GM12878 (cell line): ENCODE results near the gene ISOC2. TPM values are rescaled to one million over a fixed set of nuclear protein-coding genes. Genes with fewer than 3 reads are reported as not detected.

Experiments used
- ATAC-seq: fragments of 200-7000 bp; cut with Tn5 transposase; 3 replicates; pipeline ENCODE4 v1.9.1; 2020; ENCODE audit warnings: mild to moderate bottlenecking, moderate library complexity
- BruUV-seq: library from RNA; stranded (reverse); fragments of 400-500 nt; replicated peaks from 2 replicates; lab custom pipeline; 2021; lab: Mats Ljungman, UMichigan
- CTCF ChIA-PET: fragments of 300-600 bp; sonication (Branson Sonifier 250); formaldehyde crosslinking; extraction: SDS; loops from one replicate; lab custom pipeline; 2021; ENCODE audit warnings: inconsistent platforms; lab: Yijun Ruan, JAX
- POLR2A ChIA-PET: fragments of 350-600 bp; formaldehyde crosslinking; extraction: SDS; loops from one replicate; lab custom pipeline; 2021; ENCODE audit warnings: inconsistent platforms; lab: Charles Lee
- RAD21 ChIA-PET: fragments of 300-600 bp; sonication (Branson Sonifier 250); formaldehyde crosslinking; loops from one replicate; lab custom pipeline; 2023; ENCODE audit warnings: antibody characterized with exemption; ENCODE audit not compliant: unreplicated experiment; lab: Charles Lee
- SMC1A ChIA-PET: fragments of 300-600 bp; sonication (Branson Sonifier 250); formaldehyde crosslinking; loops from one replicate; lab custom pipeline; 2023; ENCODE audit not compliant: unreplicated experiment, uncharacterized antibody; lab: Charles Lee
- DNase-seq: peaks from one replicate; pipeline ENCODE4 v3.0.0-alpha.2; 2011; ENCODE audit warnings: low read depth, low spot score
- FAIRE-seq: peaks from 3 replicates; lab custom pipeline; 2011; peaks lifted over from hg19 to GRCh38; lab: Jason Lieb, UNC
- H2AFZ ChIP-seq: 2 replicates; pipeline ENCODE4 v1.6.0; 2011; ENCODE audit warnings: low read depth, low read length, control low read depth; ENCODE audit not compliant: control insufficient read depth
- H3K27ac ChIP-seq: 2 replicates; pipeline ENCODE4 v1.5.1; 2011; ENCODE audit warnings: control low read depth; ENCODE audit not compliant: control insufficient read depth, insufficient read depth
- H3K27me3 ChIP-seq, 2 experiments: replicated peaks in 1 of 2; 2 replicates each; pipeline versions ENCODE4 v1.6.0 to v1.6.1; 2011; ENCODE audit warnings: low read length in 1 of 2; ENCODE audit not compliant: control insufficient read depth in 2 of 2, insufficient read depth in 2 of 2
- H3K36me3 ChIP-seq, 2 experiments: 2 replicates each; pipeline ENCODE4 v1.5.1; 2011; ENCODE audit warnings: low read length in 1 of 2; ENCODE audit not compliant: control insufficient read depth in 2 of 2, insufficient read depth in 2 of 2
- H3K4me1 ChIP-seq: 2 replicates; pipeline ENCODE4 v1.6.1; 2011; ENCODE audit warnings: mild to moderate bottlenecking, low read length, moderate library complexity, mixed read lengths; ENCODE audit not compliant: control insufficient read depth, insufficient read depth
- H3K4me2 ChIP-seq: 2 replicates; pipeline ENCODE4 v1.6.0; 2011; ENCODE audit warnings: control low read depth; ENCODE audit not compliant: control insufficient read depth, insufficient read depth
- H3K4me3 ChIP-seq: fragments of 200-600 bp; sonication (generic); 2 replicates; pipeline ENCODE4 v1.5.1; 2016
- H3K79me2 ChIP-seq: 2 replicates; pipeline ENCODE4 v1.6.0; 2011; ENCODE audit warnings: low read length; ENCODE audit not compliant: control insufficient read depth, insufficient read depth
- H3K9ac ChIP-seq: 2 replicates; pipeline ENCODE4 v1.8.0; 2011; ENCODE audit warnings: low read length, control low read depth, mixed read lengths; ENCODE audit not compliant: control insufficient read depth, insufficient read depth
- H3K9me3 ChIP-seq: replicated peaks from 3 replicates; pipeline ENCODE4 v1.5.1; 2011; ENCODE audit warnings: mild to moderate bottlenecking, low read length; ENCODE audit not compliant: control insufficient read depth, insufficient read depth
- H4K20me1 ChIP-seq: 2 replicates; pipeline ENCODE4 v1.6.0; 2011; ENCODE audit not compliant: control insufficient read depth, insufficient read depth
- KLF5 ChIP-seq: fragments of 450-650 bp; IDR thresholded peaks from 2 replicates; pipeline ENCODE4 v1.6.1; 2014; ENCODE audit warnings: mild to moderate bottlenecking; ENCODE audit not compliant: partially characterized antibody
- RCOR1 ChIP-seq: conservative IDR thresholded peaks from 2 replicates; pipeline ENCODE4 v1.6.1; 2012; ENCODE audit warnings: low read depth, low read length, improper control_type of control experiment
- SIX5 ChIP-seq: IDR thresholded peaks from 2 replicates; pipeline ENCODE4 v1.6.1; 2011; ENCODE audit warnings: mild to moderate bottlenecking, low read depth, low read length, moderate library complexity; ENCODE audit not compliant: severe bottlenecking
- TARDBP ChIP-seq: IDR thresholded peaks from 2 replicates; pipeline ENCODE4 v1.6.1; 2016; ENCODE audit warnings: borderline replicate concordance
- WGBS: methylation state at CpG from one replicate; pipeline ENCODE4 v1.1.6; 2016; ENCODE audit warnings: low lambda C conversion rate; ENCODE audit not compliant: insufficient replicate concordance, insufficient coverage; ENCODE audit errors: missing lambda C conversion rate; 5-methylcytosine and 5-hydroxymethylcytosine counted together
- in situ Hi-C: fragments of 300-500 bp; cut with MboI; formaldehyde crosslinking; loops from 9 replicates; pipeline ENCODE4 v1.14.3; 2018; ENCODE audit warnings: mixed read lengths
- intact Hi-C: fragments of 100-400 bp; cut with micrococcal nuclease; formaldehyde crosslinking; loops from one replicate; pipeline ENCODE4 v1.14.2; 2022; ENCODE audit not compliant: unreplicated experiment
- polyA plus RNA-seq, 11 experiments: library from polyadenylated mRNA; depleted of rRNA in 4 of 11; unstranded in 6 of 11; stranded (reverse) in 5 of 11; fragments of >200 nt; fragmentation: Nextera tagmentation in 4 of 11; fragmentation: Illumina TruSeq in 1 of 11; extraction: Ambion mirVana in 4 of 11; extraction: Trizol in 1 of 11; gene quantifications; 1 replicate in 1 of 11; 2 replicates in 10 of 11; pipeline versions ENCODE4 v1.2.1 to v1.2.3, GENCODE V29; 2011 to 2016; ENCODE audit warnings: inconsistent platforms in 2 of 11, missing spikeins in 2 of 11, low read depth in 1 of 11
- total RNA-seq, 4 experiments: library from RNA; depleted of rRNA in 3 of 4; stranded (reverse); fragments of >200 nt in 3 of 4; fragmentation: Illumina TruSeq in 1 of 4; extraction: Trizol in 1 of 4; gene quantifications; 2 replicates each; pipeline versions ENCODE4 v1.2.1 to v1.2.3, GENCODE V29; 2013 to 2021
- TF ChIP-seq, protein P1 (sequence below): fragments of 450-650 bp; IDR thresholded peaks from 2 replicates; pipeline ENCODE4 v1.6.1; 2017; ENCODE audit warnings: mild to moderate bottlenecking, moderate library complexity
- TF ChIP-seq, protein P2 (sequence below): IDR thresholded peaks from 2 replicates; pipeline ENCODE4 v1.6.1; 2012; ENCODE audit warnings: mild to moderate bottlenecking, low read depth, low read length

Gene ISOC2
- total and polyA plus RNA-seq, 10 of the 15 experiments (the other 5 are each of a cell fraction or from before 2014, with no cell fraction given), result 0.72 to 238 (median 56.9) TPM

DNA sequence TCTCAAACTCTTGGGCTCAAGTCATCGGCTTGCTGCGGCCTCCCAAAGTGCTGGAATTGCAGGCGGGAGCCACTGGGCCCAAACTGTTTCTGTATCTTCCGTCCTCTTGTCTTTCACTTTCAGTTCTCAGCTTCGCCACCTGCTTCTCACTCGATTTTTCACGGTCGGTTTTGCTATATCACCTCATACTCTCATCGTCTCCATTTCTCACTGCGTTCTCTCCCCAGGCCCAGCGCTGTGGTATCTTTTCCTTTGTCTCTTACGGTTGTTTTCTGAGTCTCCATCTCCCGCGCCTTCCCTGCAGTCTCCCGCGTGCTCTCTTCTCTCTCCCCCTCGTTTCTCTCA is 41.7 kb upstream of the ISOC2 start:
- H3K9me3 ChIP-seq, result no peaks in the 10 kb centered on the region
- FAIRE-seq (no peak), DNase-seq (no peak), ATAC-seq (no peak)
- H3K9ac ChIP-seq, result no peak overlapping the region
- peak overlapping the region; percentile 58; the same call in 1 of the 2 replicates for H3K4me2 ChIP-seq
- ChIA-PET CTCF (interaction anchor here (0.8 to 3.7 kb wide), 24 partner anchors 9 to 362 kb away, joined by 3 to 88 read pairs (median 12); partner anchors contain the start of genes ISOC2, NAT14, SSC5D and TMEM238), POLR2A (interaction anchor here (0.7 to 1.0 kb wide), 3 partner anchors 18 to 123 kb away, joined by 3 to 4 read pairs (median 3); partner anchors contain the start of genes ISOC2 and NAT14), RAD21 (interaction anchor here (0.7 to 1.7 kb wide), 16 partner anchors 10 to 362 kb away, joined by 3 to 34 read pairs (median 7); partner anchors contain the start of genes CCDC106, HSPBP1, ISOC2 and KMT5C), SMC1A (interaction anchor here (1.0 to 2.4 kb wide), 4 partner anchors 30 to 211 kb away, joined by 3 to 19 read pairs (median 7); partner anchors contain the start of gene ZNF865)
- WGBS, result 89% methylated on average over 17 of the region's 17 CpGs
- intact Hi-C loops, result loop anchor here (2.0 kb wide), 1 partner anchor 362 kb away; no protein-coding TSS in a partner anchor
- TSS peak; percentile 85 for BruUV-seq
- no peaks in the 10 kb centered on the region for H3K36me3 ChIP-seq
- H3K4me1 ChIP-seq, result peaks cover 5% of the 10 kb centered on the region
- TF ChIP-seq TARDBP, result no peak
- no peak for TF ChIP-seq SIX5
- no peak for TF ChIP-seq KLF5
- TF ChIP-seq, protein P1, sequence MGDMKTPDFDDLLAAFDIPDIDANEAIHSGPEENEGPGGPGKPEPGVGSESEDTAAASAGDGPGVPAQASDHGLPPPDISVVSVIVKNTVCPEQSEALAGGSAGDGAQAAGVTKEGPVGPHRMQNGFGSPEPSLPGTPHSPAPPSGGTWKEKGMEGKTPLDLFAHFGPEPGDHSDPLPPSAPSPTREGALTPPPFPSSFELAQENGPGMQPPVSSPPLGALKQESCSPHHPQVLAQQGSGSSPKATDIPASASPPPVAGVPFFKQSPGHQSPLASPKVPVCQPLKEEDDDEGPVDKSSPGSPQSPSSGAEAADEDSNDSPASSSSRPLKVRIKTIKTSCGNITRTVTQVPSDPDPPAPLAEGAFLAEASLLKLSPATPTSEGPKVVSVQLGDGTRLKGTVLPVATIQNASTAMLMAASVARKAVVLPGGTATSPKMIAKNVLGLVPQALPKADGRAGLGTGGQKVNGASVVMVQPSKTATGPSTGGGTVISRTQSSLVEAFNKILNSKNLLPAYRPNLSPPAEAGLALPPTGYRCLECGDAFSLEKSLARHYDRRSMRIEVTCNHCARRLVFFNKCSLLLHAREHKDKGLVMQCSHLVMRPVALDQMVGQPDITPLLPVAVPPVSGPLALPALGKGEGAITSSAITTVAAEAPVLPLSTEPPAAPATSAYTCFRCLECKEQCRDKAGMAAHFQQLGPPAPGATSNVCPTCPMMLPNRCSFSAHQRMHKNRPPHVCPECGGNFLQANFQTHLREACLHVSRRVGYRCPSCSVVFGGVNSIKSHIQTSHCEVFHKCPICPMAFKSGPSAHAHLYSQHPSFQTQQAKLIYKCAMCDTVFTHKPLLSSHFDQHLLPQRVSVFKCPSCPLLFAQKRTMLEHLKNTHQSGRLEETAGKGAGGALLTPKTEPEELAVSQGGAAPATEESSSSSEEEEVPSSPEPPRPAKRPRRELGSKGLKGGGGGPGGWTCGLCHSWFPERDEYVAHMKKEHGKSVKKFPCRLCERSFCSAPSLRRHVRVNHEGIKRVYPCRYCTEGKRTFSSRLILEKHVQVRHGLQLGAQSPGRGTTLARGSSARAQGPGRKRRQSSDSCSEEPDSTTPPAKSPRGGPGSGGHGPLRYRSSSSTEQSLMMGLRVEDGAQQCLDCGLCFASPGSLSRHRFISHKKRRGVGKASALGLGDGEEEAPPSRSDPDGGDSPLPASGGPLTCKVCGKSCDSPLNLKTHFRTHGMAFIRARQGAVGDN, result no peak
- no peak for TF ChIP-seq RCOR1
- TF ChIP-seq, protein P2, sequence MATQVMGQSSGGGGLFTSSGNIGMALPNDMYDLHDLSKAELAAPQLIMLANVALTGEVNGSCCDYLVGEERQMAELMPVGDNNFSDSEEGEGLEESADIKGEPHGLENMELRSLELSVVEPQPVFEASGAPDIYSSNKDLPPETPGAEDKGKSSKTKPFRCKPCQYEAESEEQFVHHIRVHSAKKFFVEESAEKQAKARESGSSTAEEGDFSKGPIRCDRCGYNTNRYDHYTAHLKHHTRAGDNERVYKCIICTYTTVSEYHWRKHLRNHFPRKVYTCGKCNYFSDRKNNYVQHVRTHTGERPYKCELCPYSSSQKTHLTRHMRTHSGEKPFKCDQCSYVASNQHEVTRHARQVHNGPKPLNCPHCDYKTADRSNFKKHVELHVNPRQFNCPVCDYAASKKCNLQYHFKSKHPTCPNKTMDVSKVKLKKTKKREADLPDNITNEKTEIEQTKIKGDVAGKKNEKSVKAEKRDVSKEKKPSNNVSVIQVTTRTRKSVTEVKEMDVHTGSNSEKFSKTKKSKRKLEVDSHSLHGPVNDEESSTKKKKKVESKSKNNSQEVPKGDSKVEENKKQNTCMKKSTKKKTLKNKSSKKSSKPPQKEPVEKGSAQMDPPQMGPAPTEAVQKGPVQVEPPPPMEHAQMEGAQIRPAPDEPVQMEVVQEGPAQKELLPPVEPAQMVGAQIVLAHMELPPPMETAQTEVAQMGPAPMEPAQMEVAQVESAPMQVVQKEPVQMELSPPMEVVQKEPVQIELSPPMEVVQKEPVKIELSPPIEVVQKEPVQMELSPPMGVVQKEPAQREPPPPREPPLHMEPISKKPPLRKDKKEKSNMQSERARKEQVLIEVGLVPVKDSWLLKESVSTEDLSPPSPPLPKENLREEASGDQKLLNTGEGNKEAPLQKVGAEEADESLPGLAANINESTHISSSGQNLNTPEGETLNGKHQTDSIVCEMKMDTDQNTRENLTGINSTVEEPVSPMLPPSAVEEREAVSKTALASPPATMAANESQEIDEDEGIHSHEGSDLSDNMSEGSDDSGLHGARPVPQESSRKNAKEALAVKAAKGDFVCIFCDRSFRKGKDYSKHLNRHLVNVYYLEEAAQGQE, result no peak
- H3K27me3 ChIP-seq, result no peaks in the 10 kb centered on the region
- H3K27ac ChIP-seq, result no peak overlapping the region
- no peak overlapping the region for H3K4me3 ChIP-seq
- in situ Hi-C loops, result no loop called here
- H3K79me2 ChIP-seq, result no peaks in the 10 kb centered on the region
- H4K20me1 ChIP-seq, result no peaks in the 10 kb centered on the region
- peak overlapping the region; percentile 97 for H2AFZ ChIP-seq
